Measurements from ENCODE around the gene OPCML. TPM values are rescaled to one million over a fixed set of nuclear protein-coding genes. Genes with fewer than 3 reads are reported as not detected.

OPCML gene
- total RNA-seq, 1 experiment from 2014 or later: not detected

GRCh38 chr11:132909021-132909606, 623.2 kb downstream of the OPCML start:
- Mint-ChIP-seq H3K27me3 (ENCODE audit: insufficient read depth, unreplicated experiment) (no peaks in the 10 kb centered on the region), H3K36me3 (ENCODE audit: insufficient read depth, unreplicated experiment) (no peaks in the 10 kb centered on the region), H3K9me3 (ENCODE audit: unreplicated experiment) (no peaks in the 10 kb centered on the region), H3K27ac (ENCODE audit: unreplicated experiment) (no peak overlapping the region), H3K4me3 (ENCODE audit: unreplicated experiment) (no peak overlapping the region), H3K4me1 (ENCODE audit: low read depth, unreplicated experiment) (no peaks in the 10 kb centered on the region)
- no peaks in the 10 kb centered on the region; the same call in 1 of the 2 replicates for H3K9me3 ChIP-seq
- CTCF ChIA-PET: no interaction called here
- no peak for DNase-seq
- no peak for TF ChIP-seq CTCF (IDR thresholded peaks at IDR 0.05; ENCODE audit: insufficient read depth in 1 of 2, low read depth in 1 of 2, low read length in 1 of 2, severe bottlenecking in 1 of 2, unreplicated experiment in 1 of 2)
- H3K4me1 ChIP-seq: no peaks in the 10 kb centered on the region
- intact Hi-C loops (cut with micrococcal nuclease; ENCODE audit: unreplicated experiment): no loop called here
- POLR2A ChIA-PET: no interaction called here
- no peak overlapping the region for H3K4me3 ChIP-seq (ENCODE audit: low read depth, low read length)
- BruUV-seq (replicated peaks): no TSS peak
- H3K36me3 ChIP-seq (ENCODE audit: control insufficient read depth, insufficient read depth, low read length): no peaks in the 10 kb centered on the region
- no peaks in the 10 kb centered on the region for H3K27me3 ChIP-seq (replicated peaks; ENCODE audit: control insufficient read depth, insufficient read depth, low read length)

GRCh38 chr11:132908414-132908810, 623.9 kb downstream of the OPCML start:
- Mint-ChIP-seq H3K27me3 (ENCODE audit: insufficient read depth, unreplicated experiment) (no peaks in the 10 kb centered on the region), H3K4me1 (ENCODE audit: low read depth, unreplicated experiment) (no peaks in the 10 kb centered on the region), H3K4me3 (ENCODE audit: unreplicated experiment) (no peak overlapping the region), H3K27ac (ENCODE audit: unreplicated experiment) (no peak overlapping the region), H3K36me3 (ENCODE audit: insufficient read depth, unreplicated experiment) (no peaks in the 10 kb centered on the region), H3K9me3 (ENCODE audit: unreplicated experiment) (no peaks in the 10 kb centered on the region)
- CTCF ChIA-PET: no interaction called here
- Histone ChIP-seq H3K4me3 (ENCODE audit: low read depth, low read length) (no peak overlapping the region), H3K9me3 (no peaks in the 10 kb centered on the region; the same call in 1 of the 2 replicates), H3K36me3 (ENCODE audit: control insufficient read depth, insufficient read depth, low read length) (no peaks in the 10 kb centered on the region), H3K4me1 (no peaks in the 10 kb centered on the region), H3K27me3 (replicated peaks; ENCODE audit: control insufficient read depth, insufficient read depth, low read length) (no peaks in the 10 kb centered on the region)
- no peak for TF ChIP-seq CTCF (IDR thresholded peaks at IDR 0.05; ENCODE audit: insufficient read depth in 1 of 2, low read depth in 1 of 2, low read length in 1 of 2, severe bottlenecking in 1 of 2, unreplicated experiment in 1 of 2)
- POLR2A ChIA-PET: no interaction called here
- intact Hi-C loops (cut with micrococcal nuclease; ENCODE audit: unreplicated experiment): no loop called here
- BruUV-seq (replicated peaks): no TSS peak
- no peak for DNase-seq

- Mint-ChIP-seq H3K27ac (ENCODE audit: unreplicated experiment) (no peak overlapping the region), H3K4me1 (ENCODE audit: low read depth, unreplicated experiment) (no peaks in the 10 kb centered on the region), H3K9me3 (ENCODE audit: unreplicated experiment) (no peaks in the 10 kb centered on the region), H3K4me3 (ENCODE audit: unreplicated experiment) (no peak overlapping the region), H3K27me3 (ENCODE audit: insufficient read depth, unreplicated experiment) (no peaks in the 10 kb centered on the region), H3K36me3 (ENCODE audit: insufficient read depth, unreplicated experiment) (no peaks in the 10 kb centered on the region)
- Histone ChIP-seq H3K4me3 (ENCODE audit: low read depth, low read length) (no peak overlapping the region), H3K27me3 (replicated peaks; ENCODE audit: control insufficient read depth, insufficient read depth, low read length) (no peaks in the 10 kb centered on the region), H3K9me3 (no peaks in the 10 kb centered on the region; the same call in 1 of the 2 replicates), H3K4me1 (no peaks in the 10 kb centered on the region), H3K36me3 (ENCODE audit: control insufficient read depth, insufficient read depth, low read length) (no peaks in the 10 kb centered on the region)
- no TSS peak for BruUV-seq (replicated peaks)
- CTCF ChIA-PET: no interaction called here
- no peak for TF ChIP-seq CTCF (IDR thresholded peaks at IDR 0.05; ENCODE audit: insufficient read depth in 1 of 2, low read depth in 1 of 2, low read length in 1 of 2, severe bottlenecking in 1 of 2, unreplicated experiment in 1 of 2)
- POLR2A ChIA-PET: no interaction called here
- intact Hi-C loops (cut with micrococcal nuclease; ENCODE audit: unreplicated experiment): no loop called here
- DNase-seq: no peak
Measured at GRCh38 chr11:132907651-132908413, 624.5 kb downstream of the OPCML start.
